ENCODE results near the gene NRP1.

Gene NRP1

DNA sequence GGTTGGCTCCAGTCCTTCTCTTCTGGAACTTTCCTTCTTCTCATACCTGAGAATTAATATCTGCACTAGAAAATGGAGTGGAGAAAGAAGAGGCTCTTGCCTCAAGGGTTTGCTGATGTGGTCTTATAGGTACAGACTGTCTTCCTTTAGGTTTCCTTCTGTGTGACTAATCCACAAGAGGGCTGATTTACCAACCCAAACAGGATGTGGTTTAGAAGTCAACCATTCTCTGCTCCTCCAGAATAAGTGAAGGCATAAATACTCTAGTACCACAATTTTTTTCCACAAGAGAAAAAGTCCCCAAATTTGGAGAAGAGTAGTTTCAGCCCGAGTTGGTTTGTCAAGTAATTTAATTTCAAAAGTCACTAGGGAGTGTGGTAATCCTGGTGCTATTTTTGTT, 85.8 kb downstream of the NRP1 start:
- H3K4me3 ChIP-seq (ENCODE audit: low read depth, low read length) = no peak overlapping the region
- ChIA-PET CTCF (interaction anchor here (1.7 to 2.5 kb wide), 2 partner anchors 9 to 55 kb away, joined by 5 to 11 read pairs; no protein-coding TSS in a partner anchor), POLR2A (no interaction called here)
- DNase-seq (ENCODE audit: low read depth, low spot score) = peak; percentile 74
- TF ChIP-seq, protein P1, sequence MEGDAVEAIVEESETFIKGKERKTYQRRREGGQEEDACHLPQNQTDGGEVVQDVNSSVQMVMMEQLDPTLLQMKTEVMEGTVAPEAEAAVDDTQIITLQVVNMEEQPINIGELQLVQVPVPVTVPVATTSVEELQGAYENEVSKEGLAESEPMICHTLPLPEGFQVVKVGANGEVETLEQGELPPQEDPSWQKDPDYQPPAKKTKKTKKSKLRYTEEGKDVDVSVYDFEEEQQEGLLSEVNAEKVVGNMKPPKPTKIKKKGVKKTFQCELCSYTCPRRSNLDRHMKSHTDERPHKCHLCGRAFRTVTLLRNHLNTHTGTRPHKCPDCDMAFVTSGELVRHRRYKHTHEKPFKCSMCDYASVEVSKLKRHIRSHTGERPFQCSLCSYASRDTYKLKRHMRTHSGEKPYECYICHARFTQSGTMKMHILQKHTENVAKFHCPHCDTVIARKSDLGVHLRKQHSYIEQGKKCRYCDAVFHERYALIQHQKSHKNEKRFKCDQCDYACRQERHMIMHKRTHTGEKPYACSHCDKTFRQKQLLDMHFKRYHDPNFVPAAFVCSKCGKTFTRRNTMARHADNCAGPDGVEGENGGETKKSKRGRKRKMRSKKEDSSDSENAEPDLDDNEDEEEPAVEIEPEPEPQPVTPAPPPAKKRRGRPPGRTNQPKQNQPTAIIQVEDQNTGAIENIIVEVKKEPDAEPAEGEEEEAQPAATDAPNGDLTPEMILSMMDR (IDR thresholded peaks at IDR 0.05; ENCODE audit: insufficient read depth, low read length, missing control alignments) = no peak

- DNase-seq (ENCODE audit: low read depth, low spot score) = no peak
- TF ChIP-seq, protein P1 (IDR thresholded peaks at IDR 0.05; ENCODE audit: insufficient read depth, low read length, missing control alignments) = no peak
- POLR2A ChIA-PET = no interaction called here
- H3K4me3 ChIP-seq (ENCODE audit: low read depth, low read length) = no peak overlapping the region
- CTCF ChIA-PET = no interaction called here
Observed at GRCh38 chr10:33247221-33247922, 87.1 kb downstream of the NRP1 start.

DNA sequence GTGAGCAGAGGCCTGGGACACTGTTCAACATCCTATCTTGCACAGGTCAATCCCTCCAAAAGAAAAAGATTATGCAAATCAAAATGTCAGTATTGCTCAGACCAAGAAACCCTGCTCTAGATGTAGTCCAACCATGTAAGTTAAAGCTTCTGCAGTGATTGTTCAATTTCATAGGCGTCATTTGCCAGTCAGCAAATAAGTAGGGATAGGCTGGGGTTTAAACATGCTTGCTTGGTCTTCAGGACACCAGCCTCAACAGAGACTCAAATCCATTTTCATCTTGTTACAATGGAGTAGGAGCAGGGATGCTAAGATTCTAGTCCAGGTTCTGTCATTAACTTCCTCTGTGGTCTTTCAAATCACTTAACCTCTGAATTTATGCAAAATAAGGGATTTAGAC, 89.1 kb downstream of the NRP1 start:
- ChIA-PET CTCF (interaction anchor here (1.6 kb wide), 1 partner anchor 52 kb away, joined by 6 read pairs; no protein-coding TSS in a partner anchor), POLR2A (no interaction called here)
- TF ChIP-seq, protein P1 (IDR thresholded peaks at IDR 0.05; ENCODE audit: insufficient read depth, low read length, missing control alignments) = no peak

DNA sequence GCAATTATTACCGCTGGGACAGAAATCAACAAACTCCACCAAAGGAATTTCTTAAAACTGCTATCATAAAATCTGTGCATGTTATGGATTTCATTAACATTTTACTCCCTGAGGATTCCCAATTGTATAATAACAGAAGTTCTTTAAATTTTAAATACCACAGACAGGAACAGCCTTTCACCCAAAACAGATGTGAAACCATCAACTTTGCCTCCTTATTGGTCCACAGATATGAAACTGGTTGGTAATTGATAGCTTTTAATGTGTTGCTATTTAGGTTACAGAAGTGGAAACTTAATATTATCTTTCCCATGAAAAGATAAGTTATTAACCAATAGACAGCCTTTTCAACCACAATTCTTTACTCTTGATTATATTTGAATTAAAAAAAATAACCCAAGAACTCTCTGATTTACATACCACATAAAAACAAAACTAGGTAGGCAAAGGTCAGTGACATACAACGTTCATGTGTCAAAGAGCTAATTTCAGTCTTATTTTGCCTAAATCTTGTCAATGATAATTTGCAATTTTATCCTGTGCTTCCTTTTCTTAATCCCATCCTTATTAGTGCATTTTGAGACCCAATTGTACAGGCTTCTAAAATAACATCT, 90.0 kb downstream of the NRP1 start:
- H3K4me3 ChIP-seq (ENCODE audit: low read depth, low read length) = no peak overlapping the region
- TF ChIP-seq, protein P1 (IDR thresholded peaks at IDR 0.05; ENCODE audit: insufficient read depth, low read length, missing control alignments) = no peak
- no peak for DNase-seq (ENCODE audit: low read depth, low spot score)
- ChIA-PET POLR2A (no interaction called here), CTCF (interaction anchor here (1.1 to 1.7 kb wide), 2 partner anchors 16 to 51 kb away, joined by 4 read pairs; no protein-coding TSS in a partner anchor)

More for the DNA sequence above, 89.1 kb downstream of the NRP1 start:
- H3K4me3 ChIP-seq (ENCODE audit: low read depth, low read length) = no peak overlapping the region
- DNase-seq (ENCODE audit: low read depth, low spot score) = no peak

DNA sequence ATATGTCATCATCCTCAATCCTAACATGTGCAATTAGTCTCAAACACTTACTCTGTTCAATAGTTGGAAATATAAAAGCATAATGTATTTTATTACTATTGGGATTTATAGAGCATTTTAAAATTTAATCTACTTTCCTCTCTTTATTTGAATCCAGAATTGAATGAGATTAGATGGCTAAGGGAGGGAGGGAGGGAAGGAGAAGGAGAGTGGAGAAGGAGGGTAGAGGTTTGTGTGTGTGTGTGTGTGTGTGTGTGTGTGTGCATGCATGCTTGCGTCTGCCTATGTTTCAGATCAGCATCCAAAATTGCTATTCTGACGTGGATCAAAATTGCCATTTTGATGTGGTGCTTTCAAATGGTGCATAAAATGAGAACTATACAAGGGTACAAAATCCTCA, 90.8 kb downstream of the NRP1 start:
- ChIA-PET CTCF (interaction anchor here (1.7 kb wide), 1 partner anchor 17 kb away, joined by 4 read pairs; no protein-coding TSS in a partner anchor), POLR2A (no interaction called here)

GRCh38 chr10:33242931-33243330, 91.5 kb downstream of the NRP1 start:
- TF ChIP-seq, protein P1 (IDR thresholded peaks at IDR 0.05; ENCODE audit: insufficient read depth, low read length, missing control alignments) = no peak
- ChIA-PET CTCF (interaction anchor here (1.7 kb wide), 1 partner anchor 17 kb away, joined by 4 read pairs; no protein-coding TSS in a partner anchor), POLR2A (no interaction called here)
- DNase-seq (ENCODE audit: low read depth, low spot score) = no peak
- H3K4me3 ChIP-seq (ENCODE audit: low read depth, low read length) = no peak overlapping the region

More for the DNA sequence above, 90.8 kb downstream of the NRP1 start:
- no peak for DNase-seq (ENCODE audit: low read depth, low spot score)
- H3K4me3 ChIP-seq (ENCODE audit: low read depth, low read length) = no peak overlapping the region
- TF ChIP-seq, protein P1 (IDR thresholded peaks at IDR 0.05; ENCODE audit: insufficient read depth, low read length, missing control alignments) = no peak
